ENCODE measurements around the gene SLCO2B1.

SLCO2B1 gene

DNA sequence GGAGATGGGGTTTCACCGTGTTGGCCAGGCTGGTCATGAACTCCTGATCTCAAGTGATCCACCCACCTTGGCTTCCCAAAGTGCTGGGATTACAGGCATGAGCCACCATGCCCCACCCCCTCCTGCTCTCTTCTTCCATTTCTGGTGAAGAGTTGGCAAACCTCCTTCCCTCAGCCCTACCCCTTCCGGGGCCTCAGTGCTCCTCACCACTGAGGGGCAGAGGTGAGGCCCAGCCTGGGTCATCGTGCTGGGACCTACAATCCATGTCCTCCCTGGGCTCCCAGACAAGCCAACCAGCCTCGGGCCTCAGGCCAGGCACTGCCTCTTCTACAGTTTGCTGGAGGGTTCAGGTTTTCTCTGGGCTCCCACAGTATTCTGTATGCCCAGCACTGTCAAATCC lies 74.9 kb downstream of the SLCO2B1 start:
- Mint-ChIP-seq H3K4me1 (no peaks in the 10 kb centered on the region), H3K4me3 (no peak overlapping the region), H3K27ac (no peak overlapping the region), H3K27me3 (peaks cover 26 to 32% of the 10 kb centered on the region in 2 donors), H3K9me3 (no peaks in the 10 kb centered on the region), H3K36me3 (no peaks in the 10 kb centered on the region)
- ATAC-seq (replicated peaks) (no peak), DNase-seq (no peak)

DNA sequence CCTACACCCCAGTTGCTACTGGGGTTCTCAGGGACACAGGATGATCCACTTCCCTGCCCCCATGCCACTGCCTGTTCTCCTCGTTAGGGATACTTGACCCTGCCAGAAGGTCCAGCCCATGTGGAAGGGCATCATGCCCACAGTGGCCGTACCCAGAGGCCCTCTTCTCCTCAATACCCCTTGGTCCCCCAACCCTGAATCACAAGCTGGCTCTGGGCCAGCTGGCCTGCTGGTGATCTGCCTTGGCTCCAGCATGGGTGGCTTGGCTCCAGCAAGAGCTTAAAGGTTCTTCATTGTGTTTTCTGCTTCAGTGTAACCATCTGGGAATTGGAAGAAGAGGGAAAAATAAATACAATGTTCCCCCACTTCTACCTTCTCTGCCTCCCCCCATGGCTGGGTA lies 78.6 kb downstream of the SLCO2B1 start:
- Mint-ChIP-seq H3K9me3 (peaks cover 0 to 3% of the 10 kb centered on the region in 2 donors), H3K4me3 (no peak overlapping the region), H3K36me3 (no peaks in the 10 kb centered on the region), H3K4me1 (no peaks in the 10 kb centered on the region), H3K27me3 (peaks cover 51 to 54% of the 10 kb centered on the region in 2 donors), H3K27ac (no peak overlapping the region)
- ATAC-seq (replicated peaks), result no peak
- DNase-seq, result no peak

DNA sequence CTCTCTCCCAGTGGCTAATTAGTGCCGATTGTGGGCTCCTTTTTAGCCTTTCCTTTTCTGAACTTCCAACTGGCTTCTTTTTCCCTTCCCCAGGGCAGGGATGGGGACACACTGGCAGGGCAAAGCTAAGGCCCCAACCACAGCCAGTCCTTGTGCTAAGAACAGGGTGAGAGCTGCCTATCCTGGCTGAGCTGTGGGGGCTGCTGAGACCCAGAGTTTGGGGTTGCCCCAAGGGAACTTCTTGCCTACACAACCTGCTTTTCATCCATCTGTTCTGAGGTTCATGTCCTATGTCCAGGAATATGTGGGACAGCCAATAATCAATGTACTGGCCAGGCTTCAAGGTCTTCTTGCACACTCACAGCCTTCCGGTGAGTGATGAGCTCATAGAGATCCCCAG lies 79.7 kb downstream of the SLCO2B1 start:
- Mint-ChIP-seq H3K4me3 (no peak overlapping the region), H3K27ac (no peak overlapping the region), H3K27me3 (peaks cover 48 to 50% of the 10 kb centered on the region in 2 donors), H3K9me3 (peaks cover 0 to 3% of the 10 kb centered on the region in 2 donors), H3K36me3 (no peaks in the 10 kb centered on the region), H3K4me1 (no peaks in the 10 kb centered on the region)
- ATAC-seq (replicated peaks), result no peak
- no peak for DNase-seq

DNA sequence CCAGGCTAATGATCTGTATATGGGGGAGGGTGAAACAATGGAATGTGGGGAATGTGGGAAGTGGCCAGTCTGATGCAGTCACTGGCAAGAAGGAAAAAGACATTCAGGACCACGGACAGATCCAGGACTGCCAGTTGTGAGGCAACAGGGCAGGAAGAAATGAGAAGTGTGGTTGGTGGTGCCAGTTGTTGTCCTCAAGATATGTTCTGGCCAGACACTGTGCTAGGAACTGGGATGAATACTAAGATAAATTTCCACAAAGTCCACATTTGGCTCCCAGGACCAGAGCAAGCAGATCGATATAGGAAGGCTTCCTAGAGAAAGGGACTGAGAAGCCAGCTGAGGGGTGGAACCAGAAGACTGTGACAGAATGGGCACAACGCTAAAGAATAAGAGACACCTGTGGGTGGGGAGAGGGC lies 82.9 kb downstream of the SLCO2B1 start:
- Mint-ChIP-seq H3K36me3 (no peaks in the 10 kb centered on the region), H3K27me3 (peaks cover 66 to 70% of the 10 kb centered on the region in 2 donors), H3K27ac (no peak overlapping the region), H3K9me3 (peaks cover 0 to 3% of the 10 kb centered on the region in 2 donors), H3K4me1 (no peaks in the 10 kb centered on the region), H3K4me3 (no peak overlapping the region)
- DNase-seq (no peak), ATAC-seq (replicated peaks) (no peak)

DNA sequence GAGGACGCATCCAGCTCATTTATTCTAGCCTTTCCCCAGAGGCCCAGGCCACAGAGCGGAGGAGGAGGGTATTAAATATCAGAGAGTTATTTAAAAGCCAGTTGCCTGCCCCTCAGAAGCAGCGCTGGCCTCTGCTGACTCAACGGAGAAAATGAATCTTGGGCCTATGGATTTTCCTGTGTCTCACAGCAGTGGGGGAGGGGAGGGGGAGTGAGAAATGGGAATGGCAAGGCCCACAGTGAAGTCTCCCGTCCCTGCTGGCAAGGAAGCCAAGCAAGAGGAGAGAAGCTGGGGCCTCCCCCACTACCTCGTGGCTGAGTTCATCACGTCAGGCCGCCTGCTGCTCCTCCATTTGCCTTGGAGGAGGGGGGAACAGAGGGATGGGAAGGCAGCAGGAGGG lies 85.2 kb downstream of the SLCO2B1 start:
- Mint-ChIP-seq H3K4me1 (peaks cover 2 to 5% of the 10 kb centered on the region in 2 donors), H3K36me3 (no peaks in the 10 kb centered on the region), H3K27me3 (peaks cover 67 to 74% of the 10 kb centered on the region in 2 donors), H3K9me3 (peaks cover 0 to 3% of the 10 kb centered on the region in 2 donors), H3K27ac (no peak overlapping the region), H3K4me3 (no peak overlapping the region)
- ATAC-seq (replicated peaks) (no peak), DNase-seq (no peak)

DNA sequence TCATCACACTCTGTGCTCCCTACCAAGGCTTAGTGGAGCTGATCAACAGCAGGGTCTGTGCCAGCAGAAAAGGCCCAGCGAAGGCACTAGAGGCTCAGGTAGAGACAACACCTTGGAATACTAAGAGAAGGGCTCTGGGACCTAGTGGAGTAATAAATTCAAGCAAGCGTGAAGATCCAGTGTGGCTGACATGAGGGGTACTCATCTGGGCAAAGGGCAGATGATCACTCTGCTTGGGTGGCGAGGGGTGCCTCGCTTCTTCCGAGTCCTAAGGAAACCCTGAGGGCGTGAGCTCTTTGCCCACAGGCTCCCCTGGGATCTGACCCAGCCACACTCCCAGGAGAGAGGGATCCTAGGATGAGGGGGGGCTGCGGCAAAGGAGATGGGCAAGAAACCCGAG lies 86.1 kb downstream of the SLCO2B1 start:
- peaks cover 2 to 7% of the 10 kb centered on the region in 2 donors for H3K4me1 Mint-ChIP-seq
- H3K9me3 Mint-ChIP-seq, result peaks cover 0 to 3% of the 10 kb centered on the region in 2 donors
- no peak overlapping the region for H3K27ac Mint-ChIP-seq
- H3K4me3 Mint-ChIP-seq, result no peak overlapping the region
- no peak for ATAC-seq (replicated peaks)
- no peak for DNase-seq
- peaks cover 64 to 69% of the 10 kb centered on the region in 2 donors for H3K27me3 Mint-ChIP-seq
- H3K36me3 Mint-ChIP-seq, result no peaks in the 10 kb centered on the region

DNA sequence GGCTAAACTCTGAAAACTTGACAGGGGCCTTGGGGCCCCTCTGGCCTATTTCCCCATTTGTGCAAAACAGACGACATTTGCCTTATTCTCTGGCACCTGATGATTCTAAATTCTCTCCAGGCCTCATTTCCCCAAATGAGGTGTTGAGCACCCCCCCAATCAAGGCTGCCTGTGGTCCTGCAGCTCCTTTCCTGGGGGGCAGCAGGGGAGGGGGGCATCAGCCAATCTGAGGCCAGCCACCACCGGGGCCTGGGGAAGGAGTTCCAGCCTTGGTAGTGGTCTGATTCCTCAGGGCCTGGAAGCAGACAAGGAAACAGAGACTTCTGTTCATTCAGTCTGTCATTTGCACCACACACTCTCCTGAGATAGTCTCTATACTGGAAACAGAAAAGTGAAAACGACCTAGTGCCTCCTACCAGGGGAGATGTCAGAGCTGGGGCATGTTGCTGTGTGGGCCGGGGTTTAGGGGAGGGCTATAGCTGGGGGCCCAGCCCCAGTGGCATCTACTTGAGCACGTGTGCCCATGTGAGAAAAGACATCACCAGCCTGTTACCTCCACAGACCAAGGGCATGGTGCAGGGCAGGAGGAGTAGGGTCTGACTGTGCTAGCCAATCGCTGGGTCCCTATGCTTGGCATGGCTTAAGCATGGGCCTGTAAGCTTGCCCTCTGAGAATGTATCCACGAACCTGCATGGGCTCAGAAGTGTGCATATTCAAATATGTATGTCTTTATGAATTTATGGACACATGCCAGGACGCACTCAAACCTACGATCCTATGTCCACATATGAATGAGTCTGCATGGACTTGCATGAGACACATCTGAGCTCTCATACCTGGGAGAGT lies 87.9 kb downstream of the SLCO2B1 start:
- peaks cover 9 to 17% of the 10 kb centered on the region in 2 donors for H3K4me1 Mint-ChIP-seq
- H3K36me3 Mint-ChIP-seq, result no peaks in the 10 kb centered on the region
- H3K27ac Mint-ChIP-seq, result no peak overlapping the region
- H3K4me3 Mint-ChIP-seq, result peak overlapping the region in 1 of 2 donors; percentile 19
- peaks cover 0 to 2% of the 10 kb centered on the region in 2 donors for H3K9me3 Mint-ChIP-seq
- ATAC-seq (replicated peaks) (no peak), DNase-seq (no peak)
- peaks cover 68 to 78% of the 10 kb centered on the region in 2 donors for H3K27me3 Mint-ChIP-seq

DNA sequence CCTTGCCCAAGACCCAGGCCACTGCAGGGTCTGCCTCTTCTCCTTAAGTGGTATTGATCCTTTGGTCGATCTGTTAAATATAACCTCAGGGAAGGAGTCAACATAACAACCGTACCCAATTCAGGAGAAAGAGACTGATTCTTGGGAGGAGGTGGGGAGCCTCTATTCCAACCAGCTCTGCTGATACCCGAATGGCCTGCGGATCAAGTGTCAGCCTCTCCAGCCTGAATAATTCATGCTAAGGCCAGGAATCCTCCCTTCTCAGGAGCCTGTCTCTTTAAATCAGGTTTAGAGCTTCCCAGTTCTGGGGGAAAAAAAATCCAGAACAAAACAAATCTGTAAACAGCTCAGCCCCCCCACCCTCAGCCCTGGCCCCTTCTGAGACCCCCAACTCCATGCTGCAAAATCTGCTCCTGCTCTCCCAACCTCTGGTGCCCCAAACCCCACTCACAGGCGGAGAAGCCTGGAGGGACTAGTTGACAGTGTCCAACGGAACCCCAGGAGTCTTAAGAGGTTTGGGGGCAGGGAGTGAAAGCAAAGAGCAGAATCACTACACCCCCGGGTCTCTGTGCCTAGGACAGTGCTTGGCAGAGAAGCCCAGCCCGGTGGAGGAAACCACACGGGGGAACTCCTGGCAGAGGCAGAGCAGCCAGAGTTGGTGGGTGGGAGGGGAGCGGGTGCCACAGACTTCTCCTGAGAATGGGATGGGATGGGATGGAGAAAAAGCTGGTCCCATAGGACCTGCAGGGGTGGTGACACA lies 88.8 kb downstream of the SLCO2B1 start:
- Mint-ChIP-seq H3K27ac (no peak overlapping the region), H3K4me1 (peaks cover 9 to 17% of the 10 kb centered on the region in 2 donors), H3K4me3 (peak overlapping the region; percentile 74 to 82), H3K27me3 (peaks cover 64 to 80% of the 10 kb centered on the region in 2 donors), H3K9me3 (no peaks in the 10 kb centered on the region), H3K36me3 (no peaks in the 10 kb centered on the region)
- DNase-seq (no peak), ATAC-seq (replicated peaks) (no peak)

DNA sequence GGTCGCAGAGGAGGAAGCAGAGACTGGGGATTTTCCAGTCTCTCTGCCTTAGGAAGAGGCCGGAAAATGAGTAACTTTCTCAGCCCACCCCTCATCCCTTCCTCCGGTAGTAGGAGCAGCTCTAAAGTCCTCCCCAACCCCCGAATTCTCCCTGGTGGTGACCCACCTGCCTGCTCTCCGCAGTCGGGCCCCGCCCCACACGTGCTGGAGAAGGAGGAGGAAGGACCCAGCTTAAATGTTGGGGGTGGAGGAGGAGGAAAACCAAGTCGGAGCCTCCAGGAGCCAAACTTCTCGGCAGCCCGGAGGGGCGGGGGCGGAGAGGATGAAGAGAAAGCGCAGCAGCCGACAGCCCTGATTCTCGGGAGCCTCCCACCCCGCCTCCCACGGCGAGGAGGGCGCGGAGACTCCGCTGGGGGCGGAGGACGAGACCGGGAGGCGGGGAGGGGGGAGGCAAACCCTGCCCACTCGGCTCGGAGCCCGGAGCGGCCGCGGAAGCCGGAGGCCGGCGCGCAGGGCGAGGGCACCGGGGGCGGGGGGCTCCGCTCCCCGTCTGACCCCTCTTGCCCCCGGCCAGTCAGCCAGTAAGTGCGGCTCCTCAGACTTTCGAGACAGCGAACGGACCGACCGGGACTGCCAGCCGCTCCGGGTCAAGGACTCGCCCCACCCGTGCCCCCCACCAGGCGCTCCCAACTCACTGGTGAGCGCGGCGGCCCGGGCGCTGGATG lies 89.6 kb downstream of the SLCO2B1 start, which contains the start of gene TPBGL:
TPBGL (plus strand) TSS at position 464 of the 725 bp plus-strand sequence. CDS start 276 bp downstream, outside the sequence.
- no peak for DNase-seq
- Mint-ChIP-seq H3K9me3 (no peaks in the 10 kb centered on the region), H3K27ac (no peak within 1 kb of the TSS), H3K36me3 (no peaks in the 10 kb centered on the region), H3K27me3 (peaks cover 59 to 83% of the 10 kb centered on the region in 2 donors), H3K4me3 (peak within 1 kb of the TSS; percentile 74 to 82), H3K4me1 (peaks cover 9 to 17% of the 10 kb centered on the region in 2 donors)
- no peak for ATAC-seq (replicated peaks)

DNA sequence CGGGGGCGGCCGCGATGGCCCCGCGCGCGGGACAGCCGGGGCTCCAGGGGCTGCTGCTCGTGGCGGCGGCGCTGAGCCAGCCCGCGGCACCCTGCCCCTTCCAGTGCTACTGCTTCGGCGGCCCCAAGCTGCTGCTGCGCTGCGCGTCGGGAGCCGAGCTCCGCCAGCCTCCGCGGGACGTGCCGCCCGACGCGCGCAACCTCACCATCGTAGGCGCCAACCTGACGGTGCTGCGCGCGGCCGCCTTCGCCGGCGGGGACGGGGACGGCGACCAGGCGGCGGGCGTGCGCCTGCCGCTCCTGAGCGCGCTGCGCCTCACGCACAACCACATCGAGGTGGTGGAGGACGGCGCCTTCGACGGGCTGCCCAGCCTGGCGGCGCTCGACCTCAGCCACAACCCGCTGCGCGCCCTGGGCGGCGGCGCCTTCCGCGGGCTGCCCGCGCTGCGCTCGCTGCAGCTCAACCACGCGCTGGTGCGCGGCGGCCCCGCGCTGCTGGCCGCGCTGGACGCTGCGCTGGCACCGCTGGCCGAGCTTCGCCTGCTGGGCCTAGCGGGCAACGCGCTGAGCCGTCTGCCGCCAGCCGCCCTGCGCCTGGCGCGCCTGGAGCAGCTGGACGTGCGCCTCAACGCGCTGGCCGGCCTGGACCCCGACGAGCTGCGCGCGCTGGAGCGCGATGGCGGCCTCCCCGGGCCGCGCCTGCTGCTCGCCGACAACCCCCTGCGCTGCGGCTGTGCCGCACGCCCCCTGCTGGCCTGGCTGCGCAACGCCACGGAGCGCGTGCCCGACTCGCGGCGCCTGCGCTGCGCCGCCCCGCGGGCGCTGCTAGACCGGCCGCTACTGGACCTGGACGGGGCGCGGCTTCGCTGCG lies 90.4 kb downstream of the SLCO2B1 start:
- Mint-ChIP-seq H3K4me3 (peak overlapping the region; percentile 67 to 69), H3K27me3 (peaks cover 56 to 83% of the 10 kb centered on the region in 2 donors), H3K4me1 (peaks cover 9 to 17% of the 10 kb centered on the region in 2 donors), H3K36me3 (no peaks in the 10 kb centered on the region), H3K27ac (no peak overlapping the region), H3K9me3 (no peaks in the 10 kb centered on the region)
- DNase-seq (peak; percentile 82), ATAC-seq (replicated peaks) (peak; percentile 92 to 94)

DNA sequence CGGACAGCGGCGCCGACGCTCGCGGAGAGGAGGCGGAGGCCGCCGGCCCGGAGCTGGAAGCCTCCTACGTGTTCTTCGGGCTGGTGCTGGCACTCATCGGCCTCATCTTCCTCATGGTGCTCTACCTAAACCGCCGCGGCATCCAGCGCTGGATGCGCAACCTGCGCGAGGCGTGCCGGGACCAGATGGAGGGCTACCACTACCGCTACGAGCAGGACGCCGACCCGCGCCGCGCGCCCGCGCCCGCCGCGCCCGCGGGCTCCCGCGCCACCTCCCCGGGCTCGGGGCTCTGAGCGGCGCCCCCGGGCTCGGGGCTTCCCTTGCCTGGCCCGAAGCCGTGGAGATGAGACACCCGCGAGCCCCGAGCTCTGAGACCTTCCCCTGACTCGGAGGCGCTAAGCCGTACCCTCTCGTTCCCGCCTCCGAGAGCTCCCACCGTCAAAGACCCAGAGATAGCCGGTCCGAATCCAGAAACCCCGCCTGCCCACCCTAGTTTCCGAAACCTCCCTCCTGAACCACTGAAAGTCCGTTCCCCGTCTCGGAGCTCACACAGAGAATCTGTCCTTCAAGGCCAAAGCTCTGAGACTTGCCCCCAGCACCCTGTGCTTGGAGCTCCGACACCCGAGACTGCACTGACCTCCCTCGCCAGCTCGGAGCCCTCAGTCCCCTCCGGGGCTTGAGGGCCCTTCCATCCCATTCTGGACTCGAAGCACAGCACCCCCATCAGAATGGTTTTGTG lies 91.2 kb downstream of the SLCO2B1 start:
- Mint-ChIP-seq H3K27me3 (peaks cover 52 to 84% of the 10 kb centered on the region in 2 donors), H3K27ac (peak overlapping the region; percentile 82), H3K4me3 (peak overlapping the region; percentile 67 to 78), H3K4me1 (peaks cover 9 to 17% of the 10 kb centered on the region in 2 donors), H3K36me3 (no peaks in the 10 kb centered on the region), H3K9me3 (no peaks in the 10 kb centered on the region)
- no peak for DNase-seq
- ATAC-seq (replicated peaks), result peak in 1 of 2 donors; percentile 57

DNA sequence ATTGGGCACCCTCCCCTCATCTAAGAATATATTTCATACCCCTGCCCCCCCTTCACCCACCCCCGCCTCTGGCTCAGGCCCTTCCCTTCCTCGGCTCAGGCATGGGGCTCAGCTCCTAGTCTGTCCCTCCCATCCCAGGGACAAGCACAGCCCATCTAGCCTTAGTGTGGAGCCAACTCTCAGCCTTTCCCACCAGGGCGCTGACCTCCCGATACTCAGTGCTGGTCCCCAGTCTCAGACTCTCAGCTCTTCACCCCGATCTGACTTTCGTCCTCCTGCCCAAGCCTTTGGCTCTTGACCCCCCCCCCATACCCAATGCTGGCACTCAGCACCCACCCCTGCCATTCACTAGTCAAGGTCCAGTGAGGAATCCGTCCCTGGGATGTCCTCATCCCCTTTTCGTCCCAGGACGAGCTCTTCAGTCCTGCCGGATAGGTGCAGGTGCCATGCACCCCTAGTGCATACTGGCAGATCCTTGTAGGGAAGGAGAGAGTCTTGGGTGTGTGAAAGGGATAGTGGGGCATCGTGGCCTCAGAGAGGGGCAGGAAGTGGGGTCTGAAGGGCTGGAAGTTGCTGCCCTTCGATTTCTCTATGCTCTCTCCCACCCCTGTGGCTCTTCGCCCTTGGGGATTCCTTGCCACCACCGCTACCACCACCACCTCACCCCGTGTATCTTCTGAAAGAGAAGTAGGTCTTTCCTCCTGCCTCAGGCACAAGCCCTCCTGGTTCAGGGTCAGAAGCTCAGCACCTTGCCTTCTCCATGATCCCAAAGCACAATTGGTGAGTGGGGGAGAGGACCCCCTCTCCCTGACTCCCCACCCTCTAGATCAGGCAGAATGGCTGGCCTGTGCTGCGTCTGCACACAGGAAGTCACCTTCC lies 92.1 kb downstream of the SLCO2B1 start:
- no peaks in the 10 kb centered on the region for H3K36me3 Mint-ChIP-seq
- DNase-seq, result no peak
- H3K9me3 Mint-ChIP-seq, result no peaks in the 10 kb centered on the region
- ATAC-seq (replicated peaks), result no peak
- peaks cover 49 to 76% of the 10 kb centered on the region in 2 donors for H3K27me3 Mint-ChIP-seq
- H3K4me3 Mint-ChIP-seq, result peak overlapping the region; percentile 67 to 78
- H3K4me1 Mint-ChIP-seq, result peaks cover 9 to 17% of the 10 kb centered on the region in 2 donors
- no peak overlapping the region for H3K27ac Mint-ChIP-seq
